Right lobe of liver (tissue), 4 donors: ENCODE data around the gene KATNIP.

Experiments used
- POLR2A ChIP-seq: fragments of 450-650 bp; IDR thresholded peaks from one replicate; pipeline ENCODE4 v1.6.1; 2017; ENCODE audit warnings: antibody characterized with exemption, mild to moderate bottlenecking
- TF ChIP-seq, protein P1 (sequence below), 4 donors: fragments of 200-600 bp in 3 of 4; fragments of 450-650 bp in 1 of 4; IDR thresholded peaks; one replicate each; pipeline versions ENCODE4 v1.5.1 to v1.8.0; 2016 to 2022; ENCODE audit warnings: antibody characterized with exemption in 4 of 4, mild to moderate bottlenecking in 2 of 4
- donor health status: DM: no; HTN: no; CAD: no.
- donor health status: DM: no; HTN: no; CAD: no.
- donor health status: DM: no; HTN: yes; CAD: no.

DNA sequence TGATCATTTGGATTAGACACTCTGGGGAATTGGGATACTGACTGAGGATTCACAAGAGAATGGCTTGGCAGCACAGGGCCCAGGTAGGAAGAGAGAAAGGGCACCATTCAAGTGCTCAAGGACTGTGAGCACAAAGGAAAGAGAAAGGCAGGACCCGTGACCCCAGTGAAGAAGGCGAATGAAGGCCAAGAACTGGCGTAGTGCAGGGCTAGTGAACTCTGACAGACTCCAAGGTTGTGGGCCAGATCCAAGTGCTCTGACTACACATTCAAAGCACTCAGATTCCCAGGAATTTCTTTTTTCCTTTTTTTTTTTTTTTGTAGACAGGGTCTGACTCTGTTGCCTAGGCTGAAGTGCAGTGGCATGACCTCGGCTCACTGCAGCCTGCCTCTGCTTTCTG is 5.3 kb upstream of the KATNIP start:
- TF ChIP-seq, protein P1, sequence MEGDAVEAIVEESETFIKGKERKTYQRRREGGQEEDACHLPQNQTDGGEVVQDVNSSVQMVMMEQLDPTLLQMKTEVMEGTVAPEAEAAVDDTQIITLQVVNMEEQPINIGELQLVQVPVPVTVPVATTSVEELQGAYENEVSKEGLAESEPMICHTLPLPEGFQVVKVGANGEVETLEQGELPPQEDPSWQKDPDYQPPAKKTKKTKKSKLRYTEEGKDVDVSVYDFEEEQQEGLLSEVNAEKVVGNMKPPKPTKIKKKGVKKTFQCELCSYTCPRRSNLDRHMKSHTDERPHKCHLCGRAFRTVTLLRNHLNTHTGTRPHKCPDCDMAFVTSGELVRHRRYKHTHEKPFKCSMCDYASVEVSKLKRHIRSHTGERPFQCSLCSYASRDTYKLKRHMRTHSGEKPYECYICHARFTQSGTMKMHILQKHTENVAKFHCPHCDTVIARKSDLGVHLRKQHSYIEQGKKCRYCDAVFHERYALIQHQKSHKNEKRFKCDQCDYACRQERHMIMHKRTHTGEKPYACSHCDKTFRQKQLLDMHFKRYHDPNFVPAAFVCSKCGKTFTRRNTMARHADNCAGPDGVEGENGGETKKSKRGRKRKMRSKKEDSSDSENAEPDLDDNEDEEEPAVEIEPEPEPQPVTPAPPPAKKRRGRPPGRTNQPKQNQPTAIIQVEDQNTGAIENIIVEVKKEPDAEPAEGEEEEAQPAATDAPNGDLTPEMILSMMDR (IDR thresholded peaks at IDR 0.05): no peak
- no peak for TF ChIP-seq POLR2A
